Activated T-helper 17 cell treated with anti-CD3 and anti-CD28 coated beads, Interleukin-2, amount 50 U/mL, for 72 hours (primary cell): ENCODE measurements around the gene HTRA1. TPM values are rescaled to one million over a fixed set of nuclear protein-coding genes. Genes with fewer than 3 reads are reported as not detected.

ENCODE experiments used
- ATAC-seq: fragments of 150-1000 bp; cut with Tn5 transposase; replicated peaks from 2 replicates; pipeline ENCODE4 v1.10.0; 2021; ENCODE audit warnings: mild to moderate bottlenecking, moderate library complexity
- H3K27ac Mint-ChIP-seq: one replicate; pipeline ENCODE4 v1.8.0; 2022; ENCODE audit warnings: mixed read lengths
- H3K27me3 Mint-ChIP-seq: one replicate; pipeline ENCODE4 v1.8.0; 2022; ENCODE audit warnings: mixed read lengths
- H3K36me3 Mint-ChIP-seq: one replicate; pipeline ENCODE4 v1.8.0; 2022; ENCODE audit warnings: low read depth, mild to moderate bottlenecking, mixed read lengths
- H3K4me1 Mint-ChIP-seq: one replicate; pipeline ENCODE4 v1.8.0; 2022; ENCODE audit warnings: mixed read lengths
- H3K4me3 Mint-ChIP-seq: one replicate; pipeline ENCODE4 v1.8.0; 2022; ENCODE audit warnings: mild to moderate bottlenecking, mixed read lengths
- H3K9me3 Mint-ChIP-seq: one replicate; pipeline ENCODE4 v1.8.0; 2022; ENCODE audit warnings: mixed read lengths
- total RNA-seq, 2 donors: library from RNA; stranded (reverse); gene quantifications; one replicate each; pipeline ENCODE4 v1.2.3, GENCODE V29; 2022

HTRA1 gene
- total RNA-seq, 2 donors from 2014 or later: not detected

DNA sequence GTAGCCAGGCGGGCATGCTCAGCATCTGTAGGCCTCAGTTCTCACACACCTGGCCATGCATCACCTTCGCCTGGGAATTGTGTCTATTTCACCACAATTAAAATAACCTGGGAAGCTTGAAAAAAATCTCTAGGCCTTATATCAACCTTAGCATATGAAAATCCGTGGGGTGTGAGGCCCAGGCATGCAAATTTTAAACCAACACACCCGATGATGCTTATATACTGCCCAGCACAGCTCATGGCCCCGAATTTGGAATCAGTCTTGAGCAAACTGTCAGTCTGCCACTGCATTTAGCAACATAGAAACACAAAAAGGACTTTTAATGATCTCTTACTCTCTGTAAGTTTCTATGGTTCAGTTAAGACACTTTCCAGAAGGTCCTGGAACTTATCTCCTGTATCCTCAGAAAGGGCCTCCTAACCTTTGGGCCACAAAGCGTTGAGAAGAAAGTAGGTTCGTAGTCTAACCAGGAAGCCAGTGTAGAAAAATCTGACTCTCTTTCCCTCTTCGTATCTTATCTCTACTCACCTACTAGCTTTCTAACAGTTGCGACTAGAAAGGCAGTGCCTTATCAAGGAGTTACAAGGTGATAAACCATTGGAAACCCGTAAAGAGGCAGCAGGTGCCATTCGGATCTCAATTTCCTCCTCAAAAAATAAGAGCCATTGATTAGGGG lies 87.2 kb downstream of the HTRA1 start:
- ATAC-seq: no peak
- Mint-ChIP-seq H3K36me3 (no peaks in the 10 kb centered on the region), H3K9me3 (no peaks in the 10 kb centered on the region), H3K27ac (no peak overlapping the region), H3K4me3 (no peak overlapping the region), H3K27me3 (no peaks in the 10 kb centered on the region), H3K4me1 (peaks cover 9% of the 10 kb centered on the region)

DNA sequence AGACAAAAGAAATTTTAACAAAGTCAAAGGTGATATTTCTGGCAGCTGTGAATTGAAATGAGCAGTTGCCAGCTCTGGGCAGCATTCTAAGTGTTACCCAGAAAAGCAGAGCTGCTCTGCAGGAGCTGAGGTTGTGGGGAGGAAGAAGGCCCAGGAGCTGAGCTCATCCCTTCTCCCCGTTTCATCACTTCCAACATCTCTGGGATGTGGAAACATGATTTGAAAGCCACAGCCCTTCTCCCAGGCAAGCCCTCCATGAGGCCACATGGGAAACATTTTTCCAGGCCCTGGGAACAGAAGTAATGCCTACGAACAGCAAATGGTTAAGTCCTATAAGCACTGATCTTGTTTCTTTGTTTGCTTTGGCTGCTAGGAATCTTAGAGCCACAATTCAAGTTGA lies 88.3 kb downstream of the HTRA1 start:
- no peaks in the 10 kb centered on the region for H3K27me3 Mint-ChIP-seq
- H3K36me3 Mint-ChIP-seq: no peaks in the 10 kb centered on the region
- H3K27ac Mint-ChIP-seq: no peak overlapping the region
- H3K4me1 Mint-ChIP-seq: peaks cover 9% of the 10 kb centered on the region
- ATAC-seq: no peak
- H3K9me3 Mint-ChIP-seq: no peaks in the 10 kb centered on the region
- H3K4me3 Mint-ChIP-seq: no peak overlapping the region

DNA sequence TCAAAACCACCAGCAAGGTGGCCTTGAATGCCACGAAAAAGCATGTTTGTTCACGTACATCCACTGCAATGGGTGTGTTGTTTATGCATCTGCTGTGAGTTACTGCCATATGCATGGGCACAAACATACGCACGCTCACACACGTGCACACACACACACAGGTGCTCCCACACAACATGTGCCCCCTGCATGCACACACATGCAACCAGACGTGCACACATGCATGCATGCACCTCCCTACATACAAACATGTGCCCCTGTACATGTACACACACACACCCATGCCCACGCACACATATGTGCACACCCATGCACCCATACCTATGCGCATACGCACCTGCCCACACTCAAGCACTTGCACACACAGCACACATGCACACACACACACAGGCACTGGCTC lies 89.1 kb downstream of the HTRA1 start:
- ATAC-seq: no peak
- Mint-ChIP-seq H3K27ac (no peak overlapping the region), H3K36me3 (no peaks in the 10 kb centered on the region)

DNA sequence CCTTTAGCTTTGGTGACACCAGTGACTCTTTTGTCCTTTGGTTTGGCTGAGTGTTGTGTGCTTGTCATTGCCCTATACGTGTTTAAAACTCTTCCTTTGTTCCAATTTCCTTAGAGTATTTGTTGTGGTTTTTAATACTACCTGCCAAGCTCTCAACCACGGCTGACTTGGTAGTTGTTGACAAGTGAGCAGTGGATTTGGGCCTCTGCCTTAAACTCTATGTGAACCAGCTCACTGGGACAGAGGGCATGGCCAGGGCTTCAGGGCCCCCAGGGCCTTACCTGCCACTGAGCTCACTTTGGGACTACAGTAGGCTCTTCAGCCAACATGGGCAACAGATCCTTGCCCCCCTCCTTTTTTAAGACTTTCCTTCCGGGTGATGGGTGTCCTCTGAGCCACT lies 89.6 kb downstream of the HTRA1 start:
- no peaks in the 10 kb centered on the region for H3K9me3 Mint-ChIP-seq
- peaks cover 9% of the 10 kb centered on the region for H3K4me1 Mint-ChIP-seq
- H3K4me3 Mint-ChIP-seq: peak overlapping the region; percentile 28
- no peaks in the 10 kb centered on the region for H3K27me3 Mint-ChIP-seq
- no peaks in the 10 kb centered on the region for H3K36me3 Mint-ChIP-seq
- peak overlapping the region; percentile 78 for H3K27ac Mint-ChIP-seq
- peak; percentile 19 for ATAC-seq

More for the DNA sequence above, 89.1 kb downstream of the HTRA1 start:
- Mint-ChIP-seq H3K4me1 (peaks cover 9% of the 10 kb centered on the region), H3K9me3 (no peaks in the 10 kb centered on the region), H3K27me3 (no peaks in the 10 kb centered on the region), H3K4me3 (no peak overlapping the region)

DNA sequence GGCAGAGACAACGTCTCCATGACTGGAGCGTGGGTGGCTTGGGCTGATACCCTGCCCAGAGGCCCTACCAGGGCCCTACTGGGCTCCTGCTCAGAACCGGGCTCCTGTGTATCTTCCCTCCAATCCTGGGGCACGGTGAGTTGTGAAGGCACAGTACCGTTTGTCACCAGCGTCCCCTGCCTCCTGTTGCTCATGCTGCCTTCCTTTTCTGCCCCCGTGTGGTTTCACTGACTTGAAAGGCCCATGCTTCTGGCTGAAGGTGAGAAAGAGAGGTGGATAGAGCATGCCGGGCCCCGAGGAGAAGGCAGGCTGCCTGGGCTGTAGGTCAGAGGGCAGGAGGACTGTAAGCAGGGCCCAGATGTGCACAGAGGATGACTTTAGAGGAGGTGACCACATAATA lies 90.1 kb downstream of the HTRA1 start:
- ATAC-seq: peak; percentile 95
- peak overlapping the region; percentile 28 for H3K4me3 Mint-ChIP-seq
- H3K27me3 Mint-ChIP-seq: no peaks in the 10 kb centered on the region
- H3K4me1 Mint-ChIP-seq: peaks cover 9% of the 10 kb centered on the region
- no peaks in the 10 kb centered on the region for H3K9me3 Mint-ChIP-seq
- peak overlapping the region; percentile 78 for H3K27ac Mint-ChIP-seq
- H3K36me3 Mint-ChIP-seq: no peaks in the 10 kb centered on the region

DNA sequence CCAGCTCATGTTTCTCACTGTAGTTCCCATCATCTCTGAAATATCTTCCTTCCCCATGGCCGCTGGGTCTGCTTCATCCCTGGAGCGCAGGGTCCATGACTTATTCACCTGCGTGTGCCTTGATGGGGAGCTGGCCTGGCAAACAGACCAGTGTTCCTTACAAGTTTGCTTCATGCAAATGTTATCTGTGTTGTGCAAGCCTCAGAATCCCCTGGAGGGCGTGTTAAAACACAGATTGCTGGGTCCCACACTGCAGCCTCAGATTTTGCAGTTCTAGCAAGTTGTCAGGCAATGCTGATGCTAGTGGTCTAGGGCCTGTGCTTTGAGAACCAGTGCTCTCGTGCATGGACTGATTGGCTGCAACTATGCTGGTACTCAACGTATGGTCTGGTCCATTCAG lies 92.0 kb downstream of the HTRA1 start:
- H3K4me1 Mint-ChIP-seq: peaks cover 11% of the 10 kb centered on the region
- no peaks in the 10 kb centered on the region for H3K36me3 Mint-ChIP-seq
- peak overlapping the region; percentile 33 for H3K27ac Mint-ChIP-seq
- no peak for ATAC-seq
- H3K9me3 Mint-ChIP-seq: no peaks in the 10 kb centered on the region
- H3K27me3 Mint-ChIP-seq: no peaks in the 10 kb centered on the region
- H3K4me3 Mint-ChIP-seq: no peak overlapping the region

DNA sequence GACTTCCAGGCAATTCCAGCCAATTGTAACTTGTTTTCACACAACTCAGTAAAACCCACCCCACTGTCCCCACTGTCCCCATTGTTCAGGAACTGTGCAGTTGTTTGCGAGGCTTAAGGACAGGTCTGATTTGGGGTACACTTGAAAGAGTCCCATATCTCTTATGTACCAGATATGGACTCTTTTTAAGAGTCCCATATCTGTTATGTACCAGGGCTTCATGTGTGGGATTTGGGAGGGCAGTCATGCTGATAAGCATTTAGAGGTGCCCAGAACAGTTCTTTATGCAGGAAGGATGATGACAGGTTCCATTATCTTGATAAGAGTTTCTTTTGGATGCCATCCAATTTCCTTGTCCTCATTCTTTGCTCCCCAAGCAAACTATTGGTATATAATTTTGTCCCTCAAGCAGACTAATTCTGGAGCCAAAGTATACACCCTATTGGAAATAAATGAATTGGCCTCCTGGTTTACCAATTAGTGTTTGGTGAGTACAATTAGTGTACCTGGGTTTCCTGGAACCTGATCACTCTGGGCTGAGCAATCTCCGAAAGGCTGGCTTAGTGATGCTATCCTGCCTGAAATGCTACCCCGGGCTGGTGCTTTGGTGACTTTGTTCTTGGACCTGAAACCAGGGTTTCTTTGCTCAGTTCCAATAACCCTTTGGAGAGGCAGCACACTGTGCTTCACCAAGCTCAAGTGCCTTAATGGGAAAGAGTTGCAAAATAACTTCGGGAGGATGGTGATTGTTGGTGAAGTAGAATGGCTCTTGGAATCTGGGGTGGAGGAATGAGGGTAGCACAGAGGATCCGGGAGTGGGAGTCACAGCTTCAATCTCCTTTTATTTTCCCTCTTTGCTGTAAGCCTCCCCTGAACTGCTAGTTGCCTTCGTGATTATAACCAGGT lies 93.0 kb downstream of the HTRA1 start:
- Mint-ChIP-seq H3K9me3 (no peaks in the 10 kb centered on the region), H3K27ac (no peak overlapping the region), H3K4me1 (peaks cover 22% of the 10 kb centered on the region), H3K27me3 (no peaks in the 10 kb centered on the region), H3K36me3 (no peaks in the 10 kb centered on the region), H3K4me3 (no peak overlapping the region)
- no peak for ATAC-seq

DNA sequence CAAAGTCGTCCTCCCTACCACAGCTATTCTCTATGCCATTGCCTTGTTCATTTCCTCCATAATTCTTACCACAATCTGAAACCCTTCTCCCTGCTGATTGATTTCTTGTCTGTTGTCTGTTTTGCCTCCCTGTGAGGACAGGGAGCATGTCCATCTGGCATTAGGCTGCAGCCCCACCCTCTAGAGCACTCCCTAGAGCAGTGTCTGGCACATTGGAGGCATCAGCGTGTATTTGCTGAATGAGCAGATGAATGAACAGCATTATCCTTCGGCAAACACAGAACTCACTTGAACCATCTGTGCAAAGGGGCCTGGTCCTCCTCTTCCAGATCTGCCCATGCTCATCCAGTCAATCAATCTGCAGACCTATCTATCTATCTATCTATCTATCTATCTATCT lies 94.1 kb downstream of the HTRA1 start:
- Mint-ChIP-seq H3K36me3 (no peaks in the 10 kb centered on the region), H3K27me3 (no peaks in the 10 kb centered on the region), H3K27ac (no peak overlapping the region), H3K4me1 (peaks cover 27% of the 10 kb centered on the region), H3K4me3 (no peak overlapping the region), H3K9me3 (no peaks in the 10 kb centered on the region)
- no peak for ATAC-seq

DNA sequence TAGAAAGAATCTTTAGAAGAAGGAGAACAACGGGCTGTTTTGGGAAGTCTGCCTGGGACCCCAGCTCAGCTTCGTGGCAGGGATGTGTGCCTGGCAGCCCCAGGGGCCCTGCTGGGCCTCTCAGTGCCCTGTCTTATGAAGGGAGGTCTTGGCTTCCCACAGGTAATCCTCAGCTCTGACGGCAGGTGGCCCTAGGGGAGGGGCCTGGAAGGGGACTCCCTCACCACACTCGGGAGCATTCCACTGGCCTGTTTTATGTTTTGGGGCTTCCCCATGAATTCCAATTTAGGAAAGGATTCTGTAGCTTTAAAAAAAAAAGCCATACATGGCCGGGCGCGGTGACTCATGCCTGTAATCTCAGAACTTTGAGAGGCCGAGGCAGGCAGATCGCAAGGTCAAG lies 96.2 kb downstream of the HTRA1 start:
- Mint-ChIP-seq H3K27me3 (no peaks in the 10 kb centered on the region), H3K36me3 (no peaks in the 10 kb centered on the region)

DNA sequence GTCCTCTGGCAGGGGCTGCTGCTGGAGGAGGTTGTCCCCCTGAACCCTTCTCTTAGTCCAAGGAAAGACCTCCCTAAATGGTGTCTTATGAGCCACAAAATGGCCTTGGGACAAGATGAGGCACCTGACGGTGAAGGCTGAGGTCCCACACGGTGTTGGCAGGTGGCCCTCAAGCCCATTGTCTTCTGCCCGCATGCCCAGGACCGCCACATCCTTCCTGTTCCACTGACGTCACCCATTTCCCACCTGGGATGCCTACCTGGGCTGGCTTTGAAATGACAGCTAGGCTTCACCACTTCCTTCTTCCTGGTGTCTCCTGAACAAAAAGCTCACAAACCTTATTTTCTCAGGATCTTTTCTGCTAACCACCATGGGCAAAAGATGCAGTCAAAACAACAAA lies 97.1 kb downstream of the HTRA1 start:
- Mint-ChIP-seq H3K27ac (no peak overlapping the region), H3K36me3 (no peaks in the 10 kb centered on the region), H3K27me3 (no peaks in the 10 kb centered on the region), H3K9me3 (no peaks in the 10 kb centered on the region), H3K4me3 (peak overlapping the region; percentile 16), H3K4me1 (peaks cover 23% of the 10 kb centered on the region)
- no peak for ATAC-seq

More for the DNA sequence above, 96.2 kb downstream of the HTRA1 start:
- H3K4me1 Mint-ChIP-seq: peaks cover 23% of the 10 kb centered on the region
- H3K9me3 Mint-ChIP-seq: no peaks in the 10 kb centered on the region
- no peak for ATAC-seq
- no peak overlapping the region for H3K4me3 Mint-ChIP-seq
- H3K27ac Mint-ChIP-seq: no peak overlapping the region

DNA sequence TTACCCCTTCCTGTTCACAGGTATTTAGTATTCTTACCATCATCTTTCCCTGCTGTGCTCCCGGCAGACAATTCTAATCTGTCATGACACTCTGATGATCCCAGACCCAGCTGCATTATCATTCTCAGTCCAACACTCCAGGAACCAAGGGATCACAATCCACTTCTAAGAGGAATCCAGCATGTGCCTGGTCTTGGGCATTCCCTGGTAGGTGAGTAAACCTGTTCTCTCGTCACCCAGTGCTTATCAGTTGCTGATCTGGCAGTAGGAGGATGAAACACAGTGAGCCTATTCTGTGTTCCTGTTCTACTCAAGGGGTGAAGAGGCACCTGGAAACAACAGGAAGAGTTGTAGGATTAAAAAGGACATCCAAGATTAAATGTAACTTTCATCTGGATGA lies 97.9 kb downstream of the HTRA1 start:
- Mint-ChIP-seq H3K9me3 (no peaks in the 10 kb centered on the region), H3K27ac (peak overlapping the region; percentile 11), H3K4me3 (peak overlapping the region; percentile 16), H3K36me3 (no peaks in the 10 kb centered on the region), H3K4me1 (peaks cover 23% of the 10 kb centered on the region), H3K27me3 (no peaks in the 10 kb centered on the region)
- peak; percentile 37 for ATAC-seq

DNA sequence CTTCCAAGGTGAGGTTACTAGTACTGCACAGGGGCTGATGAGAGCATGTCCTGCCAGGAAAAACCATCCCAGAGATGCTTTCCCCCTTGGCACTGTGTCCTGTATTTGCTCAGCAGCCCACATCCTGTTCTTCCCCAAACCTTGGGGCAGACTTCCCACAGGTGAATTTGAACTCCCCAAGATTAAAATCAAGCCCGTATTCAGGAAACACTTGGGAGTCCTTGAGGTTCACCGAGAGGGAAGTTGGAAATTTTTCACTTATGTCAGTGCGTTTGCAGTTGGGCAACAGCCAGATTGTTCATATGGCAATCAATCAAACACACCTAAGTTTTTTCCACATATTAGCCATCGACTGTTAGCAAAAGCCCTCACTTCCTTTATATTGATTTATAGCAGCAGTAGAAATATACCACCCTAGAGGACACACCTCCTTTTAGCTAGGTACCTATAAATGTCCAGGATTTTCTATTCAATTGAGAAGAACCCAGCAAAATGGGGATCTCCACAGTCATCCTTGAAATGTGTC lies 99.0 kb downstream of the HTRA1 start, which contains the start of gene DMBT1:
Gene DMBT1 (plus strand): TSS at position 476 of the 526 bp plus-strand sequence. CDS start 17 bp downstream, at position 493.
- no peaks in the 10 kb centered on the region for H3K36me3 Mint-ChIP-seq
- H3K27me3 Mint-ChIP-seq: no peaks in the 10 kb centered on the region
- no peak within 1 kb of the TSS for H3K4me3 Mint-ChIP-seq
- no peaks in the 10 kb centered on the region for H3K9me3 Mint-ChIP-seq
- no peak for ATAC-seq
- no peak within 1 kb of the TSS for H3K27ac Mint-ChIP-seq
- peaks cover 23% of the 10 kb centered on the region for H3K4me1 Mint-ChIP-seq

DNA sequence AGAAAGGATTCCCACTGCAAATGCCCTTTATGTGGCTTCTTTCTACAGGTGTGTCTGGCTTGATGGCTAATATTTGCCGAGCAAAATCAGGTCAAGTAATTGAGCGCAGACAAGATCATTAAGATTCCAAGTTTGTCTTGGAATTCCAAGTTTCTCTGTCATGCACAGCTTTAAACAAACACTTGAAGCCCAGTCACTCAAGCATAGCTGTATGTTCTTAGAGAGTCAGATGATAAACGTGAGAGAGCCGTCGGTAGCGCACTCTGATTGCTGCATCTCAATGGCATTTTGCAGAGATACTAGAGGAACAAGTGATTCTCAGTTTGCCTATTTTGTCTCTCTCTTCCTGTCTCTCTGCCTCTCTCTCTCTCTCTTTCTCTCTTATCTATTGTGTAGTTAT lies 99.9 kb downstream of the HTRA1 start:
- Mint-ChIP-seq H3K27ac (no peak overlapping the region), H3K9me3 (no peaks in the 10 kb centered on the region), H3K36me3 (no peaks in the 10 kb centered on the region), H3K4me3 (no peak overlapping the region), H3K4me1 (peaks cover 23% of the 10 kb centered on the region), H3K27me3 (no peaks in the 10 kb centered on the region)
- ATAC-seq: no peak

DNA sequence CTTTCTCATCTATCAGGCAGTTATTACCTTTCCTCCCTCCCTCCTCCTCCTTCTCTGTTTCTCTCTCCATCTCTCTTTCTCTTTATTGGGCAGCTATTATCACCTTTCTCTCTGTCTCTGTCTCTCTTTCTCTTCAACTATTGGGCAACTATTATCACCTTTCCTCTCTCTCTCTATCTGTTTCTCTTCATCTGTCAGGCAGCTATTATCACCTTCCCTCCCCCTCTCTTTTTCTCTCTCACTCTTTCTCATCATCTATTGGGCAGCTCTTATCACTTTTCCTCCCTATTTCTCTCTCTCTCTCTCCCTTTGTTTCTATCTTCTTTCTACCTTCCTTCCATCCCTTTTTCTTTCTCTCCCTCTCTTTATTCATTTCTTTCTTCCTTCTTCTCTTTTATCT lies 100.4 kb downstream of the HTRA1 start:
- no peak overlapping the region for H3K27ac Mint-ChIP-seq
- no peak overlapping the region for H3K4me3 Mint-ChIP-seq
- no peaks in the 10 kb centered on the region for H3K9me3 Mint-ChIP-seq
- H3K36me3 Mint-ChIP-seq: no peaks in the 10 kb centered on the region
- H3K27me3 Mint-ChIP-seq: no peaks in the 10 kb centered on the region
- no peak for ATAC-seq
- H3K4me1 Mint-ChIP-seq: peaks cover 23% of the 10 kb centered on the region
